Endodermal cell (in vitro differentiated cells): ENCODE results near the gene CACNA2D2. TPM values are rescaled to one million over a fixed set of nuclear protein-coding genes. Genes with fewer than 3 reads are reported as not detected.

Experiments
- DNase-seq: peaks from one replicate; pipeline ENCODE4 v3.0.0-alpha.2; 2017
- H3K27ac ChIP-seq: 2 replicates; pipeline ENCODE4 v1.5.1; 2013; ENCODE audit warnings: mild to moderate bottlenecking, low read depth, low read length, moderate library complexity
- H3K27me3 ChIP-seq: 2 replicates; pipeline ENCODE4 v1.6.1; 2013; ENCODE audit warnings: mild to moderate bottlenecking, low read length, moderate library complexity; ENCODE audit not compliant: insufficient read depth, control insufficient read depth, poor library complexity, severe bottlenecking
- H3K36me3 ChIP-seq: 2 replicates; pipeline ENCODE4 v1.7.0; 2013; ENCODE audit warnings: mild to moderate bottlenecking, low read length, moderate library complexity; ENCODE audit not compliant: control insufficient read depth, insufficient read depth
- H3K4me1 ChIP-seq: one replicate; pipeline ENCODE4 v1.7.0; 2013; ENCODE audit warnings: low read length; ENCODE audit not compliant: control insufficient read depth, insufficient read depth
- H3K4me3 ChIP-seq: 2 replicates; pipeline ENCODE4 v1.5.1; 2013; ENCODE audit warnings: mild to moderate bottlenecking, low read length, moderate library complexity
- H3K9ac ChIP-seq: 2 replicates; pipeline ENCODE4 v1.6.1; 2013; ENCODE audit warnings: mild to moderate bottlenecking, low read length, moderate library complexity; ENCODE audit not compliant: poor library complexity, severe bottlenecking; ENCODE audit errors: extremely low read depth
- H3K9me3 ChIP-seq: 2 replicates; pipeline ENCODE4 v1.6.1; 2013; ENCODE audit warnings: mild to moderate bottlenecking, low read length, moderate library complexity; ENCODE audit not compliant: control insufficient read depth
- H3K27ac Mint-ChIP-seq: 2 replicates; pipeline ENCODE4 v1.8.0; 2020; ENCODE audit warnings: mixed read lengths
- H3K27me3 Mint-ChIP-seq: 2 replicates; pipeline ENCODE4 v1.8.0; 2021; ENCODE audit warnings: mild to moderate bottlenecking, mixed read lengths; ENCODE audit not compliant: insufficient read depth
- H3K36me3 Mint-ChIP-seq: 2 replicates; pipeline ENCODE4 v1.8.0; 2020; ENCODE audit warnings: low read depth, mixed read lengths
- H3K4me1 Mint-ChIP-seq: 2 replicates; pipeline ENCODE4 v1.8.0; 2020; ENCODE audit warnings: mixed read lengths
- H3K4me3 Mint-ChIP-seq: 2 replicates; pipeline ENCODE4 v1.8.0; 2020; ENCODE audit warnings: mild to moderate bottlenecking, moderate library complexity, mixed read lengths
- H3K9me3 Mint-ChIP-seq: 2 replicates; pipeline ENCODE4 v1.8.0; 2020; ENCODE audit warnings: mild to moderate bottlenecking, mixed read lengths
- CTCF ChIP-seq: fragments of 200-600 bp; sonication (generic); conservative IDR thresholded peaks from 2 replicates; pipeline ENCODE4 v1.5.0; 2021; ENCODE audit warnings: antibody characterized with exemption, mild to moderate bottlenecking
- WGBS, 2 experiments: methylation state at CpG; one replicate each; pipeline versions ENCODE4 v1.1.5 to v1.1.7; 2013; ENCODE audit warnings: missing lambda C conversion rate in 2 of 2, mixed read lengths in 1 of 2; ENCODE audit not compliant: insufficient coverage in 1 of 2, insufficient read length in 1 of 2; 5-methylcytosine and 5-hydroxymethylcytosine counted together
- total RNA-seq, 2 donors: library from RNA; stranded (reverse); fragmentation: NEBNext Ultra II Directional in 1 of 2; extraction: Animal tissue kit (Norgen Biotek cat#: 25700) in 1 of 2; gene quantifications; 2 replicates in 1 of 2; 3 replicates in 1 of 2; pipeline ENCODE4 v1.2.1, GENCODE V29; 2021

The CACNA2D2 gene
- total RNA-seq, 2 donors from 2014 or later: 17.6 to 20.7 TPM

GRCh38 chr3:50350527-50351322, 152.7 kb downstream of the CACNA2D2 start, which contains the start of the genes CYB561D2 and NPRL2:
Gene CYB561D2 (plus strand): TSS chr3:50350862. CDS start chr3:50351434, 572 bp downstream.
Gene NPRL2 (minus strand): TSS chr3:50350775. CDS start chr3:50350652, 123 bp downstream.
- H3K27me3 ChIP-seq: no peaks in the 10 kb centered on the region
- Mint-ChIP-seq H3K36me3 (peaks cover 20% of the 10 kb centered on the region), H3K27ac (peak within 1 kb of the TSS; percentile 93), H3K4me3 (peak within 1 kb of the TSS; percentile 89), H3K27me3 (peaks cover 8% of the 10 kb centered on the region), H3K9me3 (no peaks in the 10 kb centered on the region), H3K4me1 (peaks cover 11% of the 10 kb centered on the region)
- TF ChIP-seq CTCF: no peak
- no peaks in the 10 kb centered on the region for H3K9me3 ChIP-seq
- H3K9ac ChIP-seq: peak within 1 kb of the TSS; percentile 62
- H3K36me3 ChIP-seq: peaks cover 33% of the 10 kb centered on the region
- H3K4me1 ChIP-seq: no peaks in the 10 kb centered on the region
- 2 to 3% methylated on average over 49 to 64 of the region's 64 CpGs for WGBS, 2 experiments
- peak within 1 kb of the TSS; percentile 93 for H3K4me3 ChIP-seq
- peak; percentile 98 for DNase-seq
- peak within 1 kb of the TSS; percentile 34 for H3K27ac ChIP-seq

GRCh38 chr3:50350213-50350526, 153.3 kb downstream of the CACNA2D2 start:
- peaks cover 14% of the 10 kb centered on the region for H3K36me3 Mint-ChIP-seq
- H3K27ac ChIP-seq: no peak overlapping the region

GRCh38 chr3:50347187-50347813, 156.1 kb downstream of the CACNA2D2 start:
- peaks cover 39% of the 10 kb centered on the region for H3K27me3 Mint-ChIP-seq
- H3K9me3 Mint-ChIP-seq: no peaks in the 10 kb centered on the region
- H3K27me3 ChIP-seq: peaks cover 27% of the 10 kb centered on the region
- H3K36me3 Mint-ChIP-seq: peaks cover 3% of the 10 kb centered on the region
- H3K9me3 ChIP-seq: no peaks in the 10 kb centered on the region
- DNase-seq: peak; percentile 88
- H3K4me1 Mint-ChIP-seq: peaks cover 11% of the 10 kb centered on the region
- no peaks in the 10 kb centered on the region for H3K4me1 ChIP-seq
- 33 to 35% methylated on average over 8 to 14 of the region's 14 CpGs for WGBS, 2 experiments
- H3K9ac ChIP-seq: no peak overlapping the region
- no peak overlapping the region for H3K4me3 ChIP-seq
- no peak overlapping the region for H3K4me3 Mint-ChIP-seq
- H3K27ac ChIP-seq: no peak overlapping the region
- H3K27ac Mint-ChIP-seq: no peak overlapping the region
- peaks cover 14% of the 10 kb centered on the region for H3K36me3 ChIP-seq
- TF ChIP-seq CTCF: peak; percentile 77

More at GRCh38 chr3:50350213-50350526, 153.3 kb downstream of the CACNA2D2 start:
- Histone ChIP-seq H3K36me3 (peaks cover 28% of the 10 kb centered on the region), H3K9me3 (no peaks in the 10 kb centered on the region), H3K4me3 (peak overlapping the region; percentile 93), H3K4me1 (no peaks in the 10 kb centered on the region), H3K9ac (peak overlapping the region; percentile 62), H3K27me3 (peaks cover 4% of the 10 kb centered on the region)
- H3K4me3 Mint-ChIP-seq: peak overlapping the region; percentile 89
- no peak for DNase-seq
- 45 to 51% methylated on average over 7 of the region's 7 CpGs for WGBS, 2 experiments
- H3K27ac Mint-ChIP-seq: peak overlapping the region; percentile 93
- H3K4me1 Mint-ChIP-seq: peaks cover 11% of the 10 kb centered on the region
- H3K27me3 Mint-ChIP-seq: peaks cover 13% of the 10 kb centered on the region
- no peaks in the 10 kb centered on the region for H3K9me3 Mint-ChIP-seq
- no peak for TF ChIP-seq CTCF
